ENCODE results near the gene DCC.

DNA sequence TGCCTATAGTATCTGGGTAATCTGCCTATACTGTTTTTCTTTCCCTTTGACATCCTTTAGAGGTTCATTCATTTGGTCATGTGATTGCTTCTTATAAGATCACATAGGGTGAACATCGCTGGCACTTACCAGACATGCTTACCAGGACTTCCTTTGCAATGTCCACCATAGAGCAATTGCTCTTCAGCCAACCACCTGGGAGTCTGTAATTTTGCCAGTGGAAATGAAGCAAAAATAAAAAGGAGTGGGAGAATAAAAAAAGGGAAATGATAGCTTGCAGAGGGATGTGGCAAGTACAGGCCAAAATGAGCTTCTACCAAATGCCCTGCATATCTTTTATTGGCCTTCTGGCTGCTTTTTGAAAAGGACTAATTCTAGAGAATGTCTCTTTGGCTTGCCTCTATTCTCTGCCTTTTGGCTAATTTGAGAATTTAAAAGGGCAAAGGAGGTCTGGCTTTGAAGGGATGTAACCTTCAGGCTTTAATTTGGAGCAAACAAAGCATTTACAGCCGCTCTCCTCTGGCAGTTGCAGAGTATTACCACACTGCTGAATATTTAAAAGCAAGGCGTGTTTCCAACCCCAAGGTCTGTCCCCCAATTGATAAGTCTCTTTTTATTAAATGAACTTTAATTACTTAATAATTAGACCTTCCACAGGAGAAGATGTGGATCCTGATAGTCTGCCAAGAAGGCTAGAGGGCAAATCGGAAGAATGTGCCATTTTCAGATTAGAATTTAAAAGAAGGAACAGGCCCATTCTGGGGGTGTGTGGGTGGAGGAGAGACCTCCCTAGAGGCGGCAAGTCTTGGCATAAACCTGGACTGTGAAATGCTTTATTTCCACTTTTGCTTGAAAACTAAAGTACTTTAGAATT, 557.9 kb downstream of the DCC start:
- no peak for TF ChIP-seq POLR2AphosphoS5 (IDR thresholded peaks at IDR 0.05; ENCODE audit: borderline replicate concordance, low read depth, low read length)
- TF ChIP-seq EZH2 (IDR thresholded peaks at IDR 0.05) = no peak
- TF ChIP-seq FOXP2 (optimal IDR thresholded peaks at IDR 0.05; ENCODE audit: control extremely low read depth, extremely low read length, insufficient read depth) = no peak

Data from SK-N-MC (cell line).